Trophoblast cell (in vitro differentiated cells and primary cell): ENCODE data around the gene TMEM87B.
"Not testable (repeated sequence)": the region's sequence is repeated elsewhere in the genome, so short reads cannot be mapped to it uniquely, and the experiment has no call there.

Source experiments
- DNase-seq, 2 donors: peaks; one replicate each; pipeline ENCODE4 v3.0.0-alpha.2; 2016
- H2AFZ ChIP-seq: 2 replicates; pipeline ENCODE4 v1.6.1; 2013; ENCODE audit warnings: low read length, moderate library complexity, mild to moderate bottlenecking; ENCODE audit not compliant: insufficient read depth, poor library complexity
- H2AK5ac ChIP-seq: 2 replicates; pipeline ENCODE4 v1.6.1; 2013; ENCODE audit warnings: mild to moderate bottlenecking, low read length
- H2BK120ac ChIP-seq: 2 replicates; pipeline ENCODE4 v1.6.1; 2013; ENCODE audit warnings: low read length, mild to moderate bottlenecking, moderate library complexity; ENCODE audit not compliant: insufficient read depth, poor library complexity
- H2BK12ac ChIP-seq: 2 replicates; pipeline ENCODE4 v1.6.1; 2013; ENCODE audit warnings: mild to moderate bottlenecking, low read length, moderate library complexity
- H2BK5ac ChIP-seq: 2 replicates; pipeline ENCODE4 v1.6.1; 2013; ENCODE audit warnings: low read length, low read depth, moderate library complexity, mild to moderate bottlenecking; ENCODE audit not compliant: poor library complexity
- H3K14ac ChIP-seq: 2 replicates; pipeline ENCODE4 v1.6.1; 2013; ENCODE audit warnings: mild to moderate bottlenecking, low read length
- H3K18ac ChIP-seq: 2 replicates; pipeline ENCODE4 v1.6.1; 2013; ENCODE audit warnings: mild to moderate bottlenecking, low read length
- H3K23ac ChIP-seq: 2 replicates; pipeline ENCODE4 v1.6.1; 2013; ENCODE audit warnings: low read length
- H3K27ac ChIP-seq: 2 replicates; pipeline ENCODE4 v1.5.1; 2013; ENCODE audit warnings: low read depth, mild to moderate bottlenecking, inconsistent platforms, low read length, moderate library complexity
- H3K27me3 ChIP-seq: 2 replicates; pipeline ENCODE4 v1.6.1; 2013; ENCODE audit warnings: inconsistent platforms, mild to moderate bottlenecking, low read length, moderate library complexity; ENCODE audit not compliant: insufficient read depth
- H3K36me3 ChIP-seq, 2 experiments: 1 replicate in 1 of 2; 2 replicates in 1 of 2; pipeline ENCODE4 v1.6.1; 2013; ENCODE audit warnings: low read length in 2 of 2, mild to moderate bottlenecking in 2 of 2, moderate library complexity in 1 of 2; ENCODE audit not compliant: insufficient read depth in 2 of 2, control insufficient read depth in 1 of 2
- H3K4ac ChIP-seq: 2 replicates; pipeline ENCODE4 v1.6.1; 2013; ENCODE audit warnings: low read depth, mild to moderate bottlenecking, low read length, moderate library complexity
- H3K4me1 ChIP-seq, 2 experiments: 1 replicate in 1 of 2; 2 replicates in 1 of 2; pipeline ENCODE4 v1.6.1; 2013; ENCODE audit warnings: low read length in 2 of 2, mild to moderate bottlenecking in 2 of 2, moderate library complexity in 1 of 2; ENCODE audit not compliant: insufficient read depth in 2 of 2, control insufficient read depth in 1 of 2
- H3K4me2 ChIP-seq: 2 replicates; pipeline ENCODE4 v1.6.1; 2013; ENCODE audit warnings: inconsistent platforms, mild to moderate bottlenecking, low read length, moderate library complexity
- H3K4me3 ChIP-seq: 2 replicates; pipeline ENCODE4 v1.5.1; 2013; ENCODE audit warnings: mild to moderate bottlenecking, low read depth, low read length, inconsistent platforms
- H3K79me1 ChIP-seq: one replicate; pipeline ENCODE4 v1.6.1; 2013; ENCODE audit warnings: low read length
- H3K79me2 ChIP-seq: 2 replicates; pipeline ENCODE4 v1.6.1; 2013; ENCODE audit warnings: low read length, mild to moderate bottlenecking; ENCODE audit not compliant: control insufficient read depth, insufficient read depth, poor library complexity
- H3K9ac ChIP-seq: 2 replicates; pipeline ENCODE4 v1.6.1; 2013; ENCODE audit warnings: mild to moderate bottlenecking, low read length
- H3K9me3 ChIP-seq: 2 replicates; pipeline ENCODE4 v1.6.1; 2013; ENCODE audit warnings: low read depth, mild to moderate bottlenecking, control low read depth, inconsistent platforms, low read length; ENCODE audit not compliant: insufficient read depth
- H4K12ac ChIP-seq: 2 replicates; pipeline ENCODE4 v1.6.1; 2013; ENCODE audit warnings: low read depth, mild to moderate bottlenecking, low read length, moderate library complexity
- H4K8ac ChIP-seq: 2 replicates; pipeline ENCODE4 v1.6.1; 2013; ENCODE audit warnings: low read depth, mild to moderate bottlenecking, low read length, moderate library complexity
- H4K91ac ChIP-seq: one replicate; pipeline ENCODE4 v1.6.1; 2013; ENCODE audit warnings: low read depth, mild to moderate bottlenecking, low read length, moderate library complexity
- WGBS: extraction: QIAGEN DNeasy Blood & Tissue Kit; methylation state at CpG from one replicate; pipeline ENCODE4 v1.1.7; 2013; ENCODE audit warnings: missing lambda C conversion rate; ENCODE audit not compliant: insufficient read length, insufficient coverage; ENCODE audit errors: extremely low coverage; 5-methylcytosine and 5-hydroxymethylcytosine counted together

Gene TMEM87B

GRCh38 chr2:112138159-112139032, 83.3 kb downstream of the TMEM87B start, which contains the start of gene FBLN7:
Gene FBLN7 (plus strand): TSS chr2:112138385. CDS start chr2:112138656, 271 bp downstream.
- Histone ChIP-seq H3K18ac (no peak within 1 kb of the TSS), H4K91ac (no peak within 1 kb of the TSS), H3K36me3 (no peaks in the 10 kb centered on the region), H3K4ac (no peak within 1 kb of the TSS), H3K9me3 (peaks cover 7% of the 10 kb centered on the region), H2BK120ac (no peak within 1 kb of the TSS), H3K23ac (no peak within 1 kb of the TSS), H2AK5ac (no peak within 1 kb of the TSS), H3K27me3 (peaks cover 20% of the 10 kb centered on the region), H4K8ac (peak within 1 kb of the TSS; percentile 51), H3K9ac (no peak within 1 kb of the TSS), H2AFZ (no peak within 1 kb of the TSS), H2BK12ac (no peak within 1 kb of the TSS), H3K79me2 (no peaks in the 10 kb centered on the region), H3K4me2 (peak within 1 kb of the TSS; percentile 89), H3K4me1 (peaks cover 3 to 8% of the 10 kb centered on the region in 2 experiments), H2BK5ac (no peak within 1 kb of the TSS), H3K27ac (no peak within 1 kb of the TSS), H4K12ac (peak within 1 kb of the TSS; percentile 36), H3K4me3 (peak within 1 kb of the TSS; percentile 67), H3K14ac (no peak within 1 kb of the TSS), H3K79me1 (peaks cover 1% of the 10 kb centered on the region)
- DNase-seq = peak; percentile 39 to 74
- WGBS = no CpG with 5 or more reads among the region's 84 CpGs

GRCh38 chr2:112139033-112139614, 84.1 kb downstream of the TMEM87B start:
- H3K4me3 ChIP-seq = peak overlapping the region; percentile 67
- not testable (repeated sequence) for H3K9ac ChIP-seq, H4K12ac ChIP-seq, H3K36me3 ChIP-seq, H3K18ac ChIP-seq, H4K8ac ChIP-seq, H3K23ac ChIP-seq, H3K4ac ChIP-seq, H2BK12ac ChIP-seq, H3K4me1 ChIP-seq, H3K27ac ChIP-seq, H2AK5ac ChIP-seq, H3K79me1 ChIP-seq, H4K91ac ChIP-seq, H2AFZ ChIP-seq, H3K14ac ChIP-seq, H2BK120ac ChIP-seq, DNase-seq, H3K79me2 ChIP-seq, H3K9me3 ChIP-seq, H2BK5ac ChIP-seq
- peaks cover 20% of the 10 kb centered on the region for H3K27me3 ChIP-seq
- no CpG with 5 or more reads among the region's 32 CpGs for WGBS
- H3K4me2 ChIP-seq = peak overlapping the region; percentile 60

GRCh38 chr2:112139661-112140204, 84.7 kb downstream of the TMEM87B start:
- H3K23ac ChIP-seq, H4K8ac ChIP-seq, H4K12ac ChIP-seq, H4K91ac ChIP-seq, H3K27ac ChIP-seq, H2AFZ ChIP-seq, H3K9ac ChIP-seq, H3K9me3 ChIP-seq, H3K4me1 ChIP-seq, H3K18ac ChIP-seq, H2BK120ac ChIP-seq, H3K36me3 ChIP-seq, H3K4me3 ChIP-seq, H3K14ac ChIP-seq, DNase-seq, H2BK5ac ChIP-seq, H2BK12ac ChIP-seq, H3K4ac ChIP-seq, H3K79me2 ChIP-seq, H2AK5ac ChIP-seq, H3K79me1 ChIP-seq, H3K4me2 ChIP-seq: not testable (repeated sequence)
- peaks cover 20% of the 10 kb centered on the region for H3K27me3 ChIP-seq
- WGBS = no CpG with 5 or more reads among the region's 38 CpGs

- Histone ChIP-seq H3K4me2 (peak overlapping the region; percentile 52), H2BK5ac (no peak overlapping the region), H3K9me3 (peaks cover 7% of the 10 kb centered on the region), H3K27me3 (peaks cover 20% of the 10 kb centered on the region), H2BK120ac (no peak overlapping the region), H3K18ac (peak overlapping the region; percentile 43), H3K4ac (no peak overlapping the region), H3K79me1 (peaks cover 1% of the 10 kb centered on the region), H3K4me1 (peaks cover 3 to 8% of the 10 kb centered on the region in 2 experiments), H3K9ac (no peak overlapping the region), H3K14ac (no peak overlapping the region), H3K4me3 (no peak overlapping the region), H4K12ac (peak overlapping the region; percentile 32), H4K8ac (no peak overlapping the region), H3K27ac (no peak overlapping the region), H3K79me2 (no peaks in the 10 kb centered on the region), H3K36me3 (no peaks in the 10 kb centered on the region), H4K91ac (no peak overlapping the region), H3K23ac (no peak overlapping the region), H2BK12ac (no peak overlapping the region), H2AFZ (no peak overlapping the region), H2AK5ac (peak overlapping the region; percentile 29)
- no peak for DNase-seq
- no CpG with 5 or more reads among the region's 30 CpGs for WGBS
These were observed 85.2 kb downstream of the TMEM87B start for GRCh38 chr2:112140205-112140802.
